ENCODE measurements around the gene ESPN. TPM values are rescaled to one million over a fixed set of nuclear protein-coding genes. Genes with fewer than 3 reads are reported as not detected.
A peak's percentile ranks its signal among the peaks of the same experiment; 100 is the strongest.
"Not testable (repeated sequence)": the region's sequence is repeated elsewhere in the genome, so short reads cannot be mapped to it uniquely, and the experiment has no call there.

The ESPN gene
- 10 to 100 TPM; 14.0 to 26.5 (median 20.6) TPM for polyA plus RNA-seq (ENCODE audit: insufficient read length in 4 of 4)

DNA sequence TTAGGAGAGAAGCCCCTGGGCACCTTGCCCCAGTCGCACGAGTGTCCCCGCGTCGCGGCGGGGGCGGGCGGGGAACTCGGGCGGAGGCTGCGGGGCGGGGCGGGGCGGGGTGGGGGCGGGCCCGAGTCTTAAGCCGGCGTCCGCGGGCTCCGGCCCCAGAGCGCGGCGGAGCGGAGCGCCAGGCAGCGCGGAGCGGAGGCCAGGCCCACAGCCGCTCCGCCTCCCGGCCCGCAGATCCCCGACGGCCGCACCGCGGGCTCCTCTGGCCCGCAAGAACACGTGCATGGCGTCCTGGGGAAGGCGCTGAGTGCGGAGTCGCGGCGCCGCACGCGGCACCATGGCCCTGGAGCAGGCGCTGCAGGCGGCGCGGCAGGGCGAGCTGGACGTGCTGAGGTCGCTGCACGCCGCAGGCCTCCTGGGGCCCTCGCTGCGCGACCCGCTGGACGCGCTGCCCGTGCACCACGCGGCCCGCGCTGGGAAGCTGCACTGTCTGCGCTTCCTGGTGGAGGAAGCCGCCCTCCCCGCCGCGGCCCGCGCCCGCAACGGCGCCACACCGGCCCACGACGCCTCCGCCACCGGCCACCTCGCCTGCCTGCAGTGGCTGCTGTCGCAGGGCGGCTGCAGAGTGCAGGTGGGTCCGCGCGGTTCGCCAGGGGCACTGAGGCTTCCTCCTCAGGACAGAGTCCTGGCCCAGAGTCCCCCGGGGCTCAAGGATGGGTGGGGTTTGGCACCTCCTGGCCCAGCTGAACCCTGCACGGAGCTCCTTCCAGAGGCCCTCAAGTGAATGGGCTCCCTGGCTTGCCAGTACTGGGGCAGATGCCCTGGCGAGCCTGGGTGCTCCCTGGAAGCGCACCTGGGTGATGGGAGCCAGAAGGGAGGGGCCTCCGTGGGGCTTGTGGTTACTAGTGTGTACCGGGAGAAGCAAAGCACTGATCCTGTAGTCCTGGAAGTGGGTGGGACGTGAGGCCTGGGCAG, at the start of gene ESPN:
Gene ESPN (plus strand): TSS at position 158 of the 975 bp plus-strand sequence. CDS start 180 bp downstream, at position 338.
- DNase-seq (ENCODE audit: low read depth in 4 of 4, low spot score in 2 of 4) = no peak

DNA sequence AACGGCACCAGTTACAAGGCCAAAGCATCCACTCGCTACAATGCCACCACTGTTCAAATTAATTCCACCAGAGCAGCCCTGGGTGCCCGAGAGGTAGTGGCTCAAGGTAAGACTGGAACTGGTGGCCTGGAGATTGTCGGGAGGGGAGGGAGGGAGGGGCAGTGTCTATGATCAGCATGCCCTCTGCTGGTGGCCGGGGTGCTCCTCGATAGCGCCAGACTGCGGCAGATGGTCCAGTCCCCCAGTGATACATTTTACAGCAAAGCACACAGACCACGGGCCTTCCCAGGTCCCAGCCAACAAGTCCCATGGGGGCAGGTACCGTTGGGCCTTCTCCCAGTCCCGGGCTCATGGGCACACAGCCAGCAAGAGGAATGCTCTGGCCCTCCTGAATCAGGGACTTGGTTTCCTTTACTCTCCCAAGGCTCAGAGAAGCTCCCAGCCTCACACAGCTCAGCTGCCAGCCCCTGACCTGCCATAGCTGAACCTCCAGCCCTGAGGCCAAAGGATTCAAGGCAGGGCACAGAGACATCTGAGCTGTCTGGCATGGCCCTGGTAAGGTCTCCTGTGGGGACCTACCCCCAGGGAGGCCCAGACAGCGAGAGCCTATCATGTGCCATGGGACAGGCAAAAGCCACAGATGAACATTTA, 46.4 kb upstream of the ESPN start:
- DNase-seq (ENCODE audit: low read depth in 4 of 4, low spot score in 2 of 4) = no peak

GRCh38 chr1:6380037-6380436, 44.5 kb upstream of the ESPN start:
- DNase-seq (ENCODE audit: low read depth in 4 of 4, low spot score in 2 of 4) = no peak

- no peak for DNase-seq (ENCODE audit: low read depth in 4 of 4, low spot score in 2 of 4)
These were observed 40.4 kb upstream of the ESPN start for GRCh38 chr1:6384135-6384534.

DNA sequence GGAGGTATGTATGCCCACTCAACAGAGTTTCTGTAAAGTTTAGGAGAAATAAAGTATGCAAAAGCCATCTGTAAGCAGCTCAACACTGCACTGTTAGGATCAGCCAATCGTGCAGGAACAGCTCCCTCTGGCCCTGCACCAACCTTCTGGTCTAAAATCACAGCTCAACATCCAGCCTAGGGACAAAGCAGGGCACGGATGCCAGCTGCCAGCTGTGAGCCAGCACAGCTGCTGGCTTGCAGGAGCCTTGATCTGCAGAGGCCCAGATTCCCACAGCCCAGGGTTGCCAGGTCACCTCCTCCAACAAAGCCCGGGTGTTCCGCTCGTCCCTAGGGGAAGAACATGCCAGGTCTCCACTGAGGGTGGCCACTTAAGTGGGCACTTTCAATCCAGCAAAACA, 39.6 kb upstream of the ESPN start:
- no peak for DNase-seq (ENCODE audit: low read depth in 4 of 4, low spot score in 2 of 4)

- DNase-seq (ENCODE audit: low read depth in 4 of 4, low spot score in 2 of 4) = no peak
These were observed 38.9 kb upstream of the ESPN start for GRCh38 chr1:6385488-6386191.

- no peak for DNase-seq (ENCODE audit: low read depth in 4 of 4, low spot score in 2 of 4)
These were observed 38.1 kb upstream of the ESPN start for GRCh38 chr1:6386371-6386949.

DNA sequence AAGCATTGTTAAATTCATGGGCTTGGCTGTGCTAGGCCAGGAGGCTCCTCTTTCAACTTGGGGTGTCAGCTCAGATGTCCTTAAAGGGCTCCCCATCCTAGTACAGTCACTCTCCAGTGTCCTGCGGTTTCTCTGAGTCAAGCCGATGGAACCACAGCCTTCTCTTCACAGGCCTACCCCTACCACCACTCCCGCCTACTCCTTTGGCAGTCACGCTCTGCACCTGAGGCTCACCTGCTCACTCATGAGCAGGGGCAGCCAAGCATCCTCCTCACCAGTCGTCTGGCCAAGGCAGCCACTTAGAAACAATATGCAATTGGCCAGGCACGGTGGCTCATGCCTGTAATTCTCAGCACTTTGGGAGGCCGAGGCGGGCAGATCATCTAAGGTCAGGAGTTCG, 34.6 kb upstream of the ESPN start:
- no peak for DNase-seq (ENCODE audit: low read depth in 4 of 4, low spot score in 2 of 4)

- DNase-seq (ENCODE audit: low read depth in 4 of 4, low spot score in 2 of 4) = no peak
These were observed 32.4 kb upstream of the ESPN start for GRCh38 chr1:6391951-6392808.

GRCh38 chr1:6392809-6393399, 31.7 kb upstream of the ESPN start:
- DNase-seq (ENCODE audit: low read depth in 4 of 4, low spot score in 2 of 4) = no peak

GRCh38 chr1:6393400-6394187, 31.0 kb upstream of the ESPN start, which contains the start of gene ACOT7:
Gene ACOT7 (minus strand): TSS chr1:6393767. CDS start chr1:6393399, 368 bp downstream.
- DNase-seq (ENCODE audit: low read depth in 4 of 4, low spot score in 2 of 4) = peak; percentile 77 to 87 (median 81)

GRCh38 chr1:6395130-6395529, 29.4 kb upstream of the ESPN start:
- not testable (repeated sequence) for DNase-seq (ENCODE audit: low read depth in 4 of 4, low spot score in 2 of 4)

GRCh38 chr1:6395781-6396244, 28.8 kb upstream of the ESPN start:
- DNase-seq (ENCODE audit: low read depth in 4 of 4, low spot score in 2 of 4) = not testable (repeated sequence)

- DNase-seq (ENCODE audit: low read depth in 4 of 4, low spot score in 2 of 4) = no peak
These were observed 27.6 kb upstream of the ESPN start for GRCh38 chr1:6396998-6397397.

DNA sequence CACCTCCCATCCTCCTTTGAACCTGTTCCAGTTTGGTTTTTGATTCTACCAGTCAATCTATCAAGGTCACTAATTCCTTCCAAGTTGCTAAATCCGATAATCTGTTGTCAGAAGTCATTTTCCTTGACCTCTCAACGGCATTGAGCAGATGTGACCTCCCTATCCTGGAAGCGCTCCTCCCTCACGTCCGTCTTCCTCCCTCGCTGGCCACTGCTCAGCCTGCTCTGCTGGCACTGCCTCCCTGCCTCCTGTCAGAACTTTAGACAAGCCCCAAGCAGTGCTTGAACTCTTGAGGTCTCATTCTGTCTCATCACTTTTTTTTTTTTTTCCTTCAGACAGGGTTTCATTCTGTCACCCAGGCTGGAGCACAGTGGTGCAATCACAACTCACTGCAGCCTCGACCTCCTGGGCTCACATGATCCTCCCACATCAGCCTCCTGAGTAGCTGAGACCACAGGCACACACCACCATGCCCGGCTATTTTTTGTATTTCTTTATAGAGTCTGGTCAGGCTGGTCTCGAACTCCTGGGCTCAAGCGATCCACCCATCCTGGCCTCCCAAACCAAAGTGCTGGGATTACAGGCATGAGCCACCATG, 26.6 kb upstream of the ESPN start:
- DNase-seq (ENCODE audit: low read depth in 4 of 4, low spot score in 2 of 4) = no peak

DNA sequence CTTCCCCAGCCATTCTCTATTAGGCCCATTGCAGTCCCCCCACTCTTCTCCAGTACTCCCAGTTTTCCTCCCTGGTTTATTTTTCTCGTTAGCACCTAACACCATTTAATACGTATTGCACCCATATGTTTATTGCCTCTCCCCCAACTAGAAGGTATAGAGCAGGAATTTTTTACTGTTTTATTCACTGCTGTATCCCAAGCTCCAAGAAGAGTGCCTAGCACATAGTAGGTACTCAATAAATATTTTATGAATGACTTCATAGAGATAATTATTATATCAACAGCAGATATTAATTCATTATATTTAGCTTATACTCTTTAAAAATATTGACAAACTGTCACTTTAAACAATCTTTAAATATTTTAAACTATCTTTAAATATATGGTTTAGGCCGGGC, 25.3 kb upstream of the ESPN start:
- no peak for DNase-seq (ENCODE audit: low read depth in 4 of 4, low spot score in 2 of 4)

DNA sequence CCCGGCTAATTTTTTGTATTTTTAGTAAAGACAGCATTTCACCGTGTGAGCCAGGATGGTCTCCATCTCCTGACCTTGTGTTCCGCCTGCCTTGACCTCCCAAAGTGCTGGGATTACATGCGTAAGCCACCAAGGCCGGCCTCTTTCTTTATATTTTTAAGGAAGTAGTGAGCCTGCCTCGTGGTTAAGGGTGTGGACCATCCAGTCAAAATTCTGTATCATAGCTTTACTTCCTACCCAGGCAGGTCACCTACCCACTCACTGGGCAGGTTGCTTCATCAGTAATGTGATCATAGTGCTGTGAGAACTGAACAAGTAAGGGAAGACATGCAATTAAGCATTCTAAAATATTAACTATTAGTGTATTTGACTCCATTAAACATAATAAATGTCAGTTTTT, 22.9 kb upstream of the ESPN start:
- no peak for DNase-seq (ENCODE audit: low read depth in 4 of 4, low spot score in 2 of 4)

- no peak for DNase-seq (ENCODE audit: low read depth in 4 of 4, low spot score in 2 of 4)
These were observed 16.6 kb upstream of the ESPN start for GRCh38 chr1:6408023-6408422.
